NCI-H1105 treated with DMSO at 0.1 percent for 48 hours (cell line): ENCODE measurements around the gene LTBP4.
"Not testable (repeated sequence)": the region's sequence is repeated elsewhere in the genome, so short reads cannot be mapped to it uniquely, and the experiment has no call there.

Experiments used
- DNase-seq: peaks from one replicate; lab custom pipeline; 2025; lab: John Stamatoyannopoulos, UW

Gene LTBP4

DNA sequence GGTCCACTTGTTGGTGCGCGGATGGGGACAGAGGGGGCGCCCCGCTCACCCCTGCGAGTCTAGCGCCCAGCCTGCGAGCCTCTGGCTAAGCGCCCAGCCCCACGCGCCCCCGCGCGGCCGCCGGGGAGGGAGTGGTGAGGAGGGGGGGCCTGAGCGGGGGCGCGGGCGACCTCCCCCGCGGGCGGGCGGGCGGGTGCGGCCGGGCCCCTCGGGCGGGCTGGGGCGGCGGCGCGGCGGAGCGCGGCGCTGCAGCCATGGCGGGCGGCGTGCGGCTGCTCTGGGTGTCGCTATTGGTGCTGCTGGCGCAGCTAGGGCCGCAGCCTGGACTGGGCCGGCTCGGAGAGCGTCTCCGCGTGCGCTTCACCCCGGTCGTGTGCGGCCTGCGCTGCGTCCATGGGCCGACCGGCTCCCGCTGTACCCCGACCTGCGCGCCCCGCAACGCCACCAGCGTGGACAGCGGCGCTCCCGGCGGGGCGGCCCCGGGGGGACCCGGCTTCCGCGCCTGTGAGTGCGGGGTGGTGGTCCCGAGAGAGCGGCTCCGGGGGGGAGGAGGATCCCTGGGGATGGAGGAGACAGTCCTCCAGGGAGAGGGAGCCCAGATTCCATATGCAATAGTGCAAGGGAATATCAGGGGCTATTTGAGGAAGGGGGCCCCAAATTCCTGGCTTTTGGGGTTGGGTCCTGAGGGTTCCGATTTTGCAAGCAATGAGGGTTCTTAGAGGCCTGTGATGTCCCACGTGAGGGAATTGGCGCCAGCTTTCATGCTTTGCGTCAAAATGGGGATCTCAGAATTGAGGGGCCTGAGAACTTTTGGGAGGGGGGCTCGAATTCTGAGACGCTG, at the start of gene LTBP4:
Gene LTBP4, plus strand, starts transcription at position 236 of the 841 bp plus-strand sequence. Its CDS starts 19 bp downstream, at position 255.
- peak; percentile 14 for DNase-seq

GRCh38 chr19:40552848-40553247, 48.3 kb upstream of the LTBP4 start:
- DNase-seq: no peak

- DNase-seq: no peak
These were observed 47.0 kb upstream of the LTBP4 start for GRCh38 chr19:40553885-40554857.

GRCh38 chr19:40555978-40556689, 45.0 kb upstream of the LTBP4 start:
- DNase-seq: no peak

GRCh38 chr19:40556953-40557530, 44.1 kb upstream of the LTBP4 start:
- no peak for DNase-seq

DNA sequence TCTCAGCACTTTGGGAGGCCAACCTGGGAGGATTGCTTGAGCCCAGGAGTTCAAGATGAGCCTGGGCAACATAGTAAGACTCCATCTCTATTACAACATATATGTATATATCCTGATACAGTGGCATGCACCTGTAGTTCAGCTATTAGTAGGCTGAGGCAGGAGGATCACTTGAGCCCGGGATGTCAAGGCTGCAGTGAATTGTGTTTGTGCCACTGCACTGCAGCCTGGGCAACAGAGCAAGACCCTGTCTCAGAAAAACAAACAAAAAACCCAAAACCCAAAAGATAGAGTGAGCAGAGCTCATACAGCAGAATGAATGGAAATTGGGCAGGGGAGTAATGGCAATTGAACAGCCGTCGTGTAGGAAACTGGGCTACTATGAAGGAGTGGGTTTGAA, 41.8 kb upstream of the LTBP4 start:
- DNase-seq: no peak

DNA sequence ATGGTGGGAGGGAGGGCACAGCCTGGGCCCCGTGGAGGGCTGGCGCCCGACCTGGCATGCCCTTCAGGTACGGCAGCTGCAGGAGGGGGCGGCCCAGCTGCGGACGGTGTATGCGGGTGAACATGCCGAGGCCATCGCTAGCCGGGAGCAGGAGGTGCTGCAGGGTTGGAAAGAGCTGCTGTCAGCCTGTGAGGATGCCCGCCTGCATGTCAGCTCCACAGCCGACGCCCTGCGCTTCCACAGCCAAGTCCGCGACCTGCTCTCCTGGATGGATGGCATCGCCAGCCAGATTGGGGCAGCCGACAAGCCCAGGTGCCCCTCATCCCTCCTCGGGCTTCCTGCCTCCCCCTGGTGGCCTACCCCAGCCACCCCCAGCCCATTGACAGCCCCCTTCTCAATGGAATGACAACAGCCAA, 41.1 kb upstream of the LTBP4 start:
- DNase-seq: no peak

- no peak for DNase-seq
These were observed 39.2 kb upstream of the LTBP4 start for GRCh38 chr19:40561947-40562346.

- DNase-seq: not testable (repeated sequence)
These were observed 36.6 kb upstream of the LTBP4 start for GRCh38 chr19:40564535-40564934.

GRCh38 chr19:40565355-40565754, 35.8 kb upstream of the LTBP4 start:
- no peak for DNase-seq

DNA sequence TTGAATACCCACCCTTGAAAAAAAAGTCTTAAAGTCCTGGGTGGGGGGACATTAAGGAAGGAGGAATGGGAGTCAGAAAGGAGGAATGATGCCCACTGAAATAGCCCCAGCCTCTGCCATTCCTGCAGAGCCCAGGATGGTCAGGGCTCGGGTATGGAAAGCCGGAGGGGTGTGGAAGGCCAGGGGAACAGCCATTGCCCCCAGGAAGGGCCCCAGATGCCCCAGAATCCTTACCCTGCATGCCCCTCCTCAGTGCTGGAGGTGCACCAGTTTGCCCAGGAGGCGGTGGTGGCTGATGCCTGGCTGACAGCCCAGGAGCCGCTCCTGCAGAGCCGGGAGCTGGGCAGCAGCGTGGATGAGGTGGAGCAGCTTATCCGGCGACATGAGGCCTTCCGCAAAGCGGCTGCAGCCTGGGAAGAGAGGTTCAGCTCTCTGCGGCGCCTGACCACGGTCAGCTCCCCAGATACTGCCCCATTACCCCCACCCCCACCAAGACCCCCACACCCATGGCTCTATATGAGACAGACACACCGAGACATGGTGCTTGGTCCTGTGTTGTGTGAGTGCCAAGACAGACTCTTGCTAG, 35.2 kb upstream of the LTBP4 start:
- DNase-seq: no peak

- no peak for DNase-seq
These were observed 34.0 kb upstream of the LTBP4 start for GRCh38 chr19:40567040-40567749.

GRCh38 chr19:40567750-40568494, 33.2 kb upstream of the LTBP4 start:
- DNase-seq: no peak

DNA sequence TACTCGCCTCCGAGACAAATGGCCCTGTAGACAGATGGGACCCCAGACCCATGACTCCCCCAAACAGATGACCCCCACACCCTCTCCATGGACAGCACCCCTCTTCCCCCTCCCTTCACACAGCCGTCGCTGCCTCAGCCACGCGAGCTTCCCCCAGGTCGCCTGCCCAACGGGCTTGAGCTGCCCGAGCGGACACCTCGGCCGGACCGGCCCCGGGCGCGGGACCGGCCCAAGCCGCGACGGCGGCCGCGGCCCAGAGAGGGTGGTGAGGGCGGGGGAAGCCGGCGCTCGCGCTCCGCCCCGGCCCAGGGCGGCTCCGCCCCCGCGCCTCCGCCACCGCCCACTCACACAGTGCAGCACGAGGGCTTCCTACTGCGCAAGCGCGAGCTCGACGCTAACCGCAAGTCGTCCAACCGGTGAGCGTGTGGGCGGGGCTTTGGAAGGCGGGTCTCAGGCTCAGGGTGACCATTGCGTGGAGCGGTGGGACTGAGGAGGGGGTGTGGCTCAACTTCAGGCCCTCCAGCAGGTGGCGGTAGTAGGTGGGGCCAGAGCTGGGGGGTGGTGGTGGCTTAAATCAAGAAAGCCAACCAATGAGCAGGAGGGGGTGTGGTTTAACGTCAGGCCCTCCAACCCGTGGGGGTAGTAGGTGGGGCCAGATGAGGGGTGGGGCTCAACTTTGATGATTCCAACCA, 30.7 kb upstream of the LTBP4 start:
- peak; percentile 97 for DNase-seq

- DNase-seq: no peak
These were observed 30.2 kb upstream of the LTBP4 start for GRCh38 chr19:40571005-40571318.

GRCh38 chr19:40571831-40572495, 29.2 kb upstream of the LTBP4 start:
- DNase-seq: no peak

DNA sequence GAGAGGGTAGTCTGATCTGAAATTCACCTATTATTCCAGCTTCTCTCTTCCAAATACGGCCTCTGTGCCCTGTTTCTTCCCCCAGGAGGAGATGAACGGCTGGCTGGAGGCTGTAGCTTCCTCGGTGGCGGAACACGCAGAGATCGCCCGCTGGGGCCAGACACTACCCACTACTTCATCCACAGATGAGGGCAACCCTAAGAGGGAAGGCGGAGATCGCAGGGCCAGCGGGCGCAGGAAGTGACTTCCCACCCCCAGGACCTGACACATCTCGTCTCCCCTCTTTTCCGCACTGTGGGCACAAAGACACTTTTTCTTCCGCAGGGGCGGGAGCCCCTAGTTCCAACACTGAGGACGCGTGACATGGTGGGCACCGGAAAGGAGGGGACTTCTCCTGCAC, 25.8 kb upstream of the LTBP4 start:
- no peak for DNase-seq

DNA sequence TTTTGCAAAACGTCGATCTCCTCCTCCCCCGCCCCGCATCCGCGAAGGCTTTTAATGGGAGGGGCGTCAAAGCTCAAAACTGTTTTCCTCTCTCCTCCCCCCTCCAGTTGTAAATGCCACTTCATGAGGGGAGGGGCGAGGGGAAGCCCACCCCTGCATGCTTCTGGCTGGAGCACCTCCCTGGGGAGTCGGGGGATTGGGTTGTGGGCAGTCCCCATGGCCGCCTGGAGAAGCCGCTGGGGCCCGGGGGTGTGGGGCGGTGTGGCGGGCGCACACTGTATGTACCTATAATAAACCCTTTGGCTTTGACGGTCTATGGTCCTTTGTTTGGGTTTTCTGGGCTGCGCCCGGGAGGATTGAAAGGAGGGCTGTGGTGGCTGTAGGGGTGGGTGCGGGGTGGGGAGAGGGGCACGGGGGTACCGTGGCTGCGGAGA, 25.0 kb upstream of the LTBP4 start:
- peak; percentile 56 for DNase-seq
